GM19397 (cell line): ENCODE data around the gene GPR108.

Experiments used
- ATAC-seq: cut with Tn5 transposase; IDR thresholded peaks from one replicate; pipeline ENCODE4 v1.9.1; 2021; ENCODE audit warnings: mild to moderate bottlenecking, moderate library complexity; ENCODE audit not compliant: unreplicated experiment

Gene GPR108

DNA sequence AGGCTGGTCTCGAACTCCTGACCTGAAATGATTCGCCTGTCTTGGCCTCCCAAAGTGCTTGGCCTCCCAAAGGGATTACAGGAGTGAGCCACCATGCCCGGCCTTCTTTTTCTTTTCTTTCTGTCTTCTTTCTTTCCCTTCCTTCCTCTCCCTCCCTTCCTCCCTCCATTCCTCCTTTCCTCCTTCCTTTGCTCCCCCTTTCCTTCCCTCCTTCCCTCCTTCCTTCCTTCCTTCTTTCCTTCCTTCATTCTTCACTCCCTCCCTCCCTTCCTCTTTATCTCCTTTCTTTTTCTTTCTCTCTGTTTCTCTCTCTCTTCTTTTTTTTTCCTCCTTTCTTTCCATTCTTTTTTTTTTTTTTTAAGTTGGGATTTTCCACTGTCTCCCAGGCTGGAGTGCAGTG, 29.0 kb downstream of the GPR108 start:
- no peak for ATAC-seq

DNA sequence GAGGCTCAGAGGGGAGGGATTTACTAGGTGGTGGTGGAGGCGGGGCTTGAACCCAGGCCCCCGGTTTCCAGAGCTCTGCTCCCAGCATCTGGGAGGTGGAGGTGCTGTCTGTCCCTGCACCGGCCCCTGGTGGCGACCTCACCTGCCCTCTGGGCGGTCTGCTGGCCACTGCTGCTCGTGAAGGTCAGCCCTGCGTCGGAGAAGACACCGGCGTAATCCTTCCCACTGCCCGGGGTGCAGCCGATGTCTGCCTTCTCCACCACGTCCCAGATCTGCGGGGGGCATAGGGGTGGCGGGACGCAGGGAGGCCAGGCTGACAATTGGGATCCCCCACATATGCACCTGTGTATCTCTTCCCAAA, 29.7 kb downstream of the GPR108 start:
- no peak for ATAC-seq

DNA sequence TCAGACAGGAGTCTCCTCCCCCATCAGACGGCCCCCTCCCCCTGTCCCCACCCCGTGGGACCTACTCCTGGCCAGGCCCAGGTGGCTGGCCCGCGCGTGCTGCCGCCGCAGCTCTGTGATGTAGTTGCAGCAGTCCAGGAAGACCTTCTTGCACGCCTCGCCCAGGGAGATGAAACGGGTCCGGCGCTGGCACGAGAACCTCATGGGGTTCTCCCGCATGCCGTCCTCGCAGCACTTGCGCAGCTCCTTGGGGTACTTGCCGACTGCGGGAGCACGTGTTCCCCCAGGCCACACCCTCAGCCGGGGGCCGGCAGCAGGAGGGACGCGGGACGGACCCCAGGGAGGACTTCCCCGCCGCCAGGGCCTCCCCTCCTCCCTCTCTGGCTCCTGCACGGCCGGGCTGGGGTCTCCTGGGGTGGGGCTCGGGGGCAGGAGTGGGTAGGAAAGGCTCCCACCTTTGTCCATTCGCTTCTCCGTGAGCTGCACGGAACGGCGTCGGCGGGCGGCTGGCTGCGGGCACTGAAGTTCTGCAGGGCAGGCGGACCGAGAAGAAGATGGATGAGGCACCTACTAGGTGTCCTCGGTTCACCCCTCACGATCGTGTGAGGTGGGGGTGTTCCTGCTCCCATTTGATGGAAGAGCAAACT, 30.2 kb downstream of the GPR108 start:
- ATAC-seq: no peak

GRCh38 chr19:6706633-6706958, 30.8 kb downstream of the GPR108 start:
- no peak for ATAC-seq

- ATAC-seq: no peak
Measured at GRCh38 chr19:6705931-6706632, 31.3 kb downstream of the GPR108 start.

GRCh38 chr19:6700586-6701316, 36.6 kb downstream of the GPR108 start:
- ATAC-seq: no peak

GRCh38 chr19:6699935-6700334, 37.4 kb downstream of the GPR108 start:
- ATAC-seq: no peak

DNA sequence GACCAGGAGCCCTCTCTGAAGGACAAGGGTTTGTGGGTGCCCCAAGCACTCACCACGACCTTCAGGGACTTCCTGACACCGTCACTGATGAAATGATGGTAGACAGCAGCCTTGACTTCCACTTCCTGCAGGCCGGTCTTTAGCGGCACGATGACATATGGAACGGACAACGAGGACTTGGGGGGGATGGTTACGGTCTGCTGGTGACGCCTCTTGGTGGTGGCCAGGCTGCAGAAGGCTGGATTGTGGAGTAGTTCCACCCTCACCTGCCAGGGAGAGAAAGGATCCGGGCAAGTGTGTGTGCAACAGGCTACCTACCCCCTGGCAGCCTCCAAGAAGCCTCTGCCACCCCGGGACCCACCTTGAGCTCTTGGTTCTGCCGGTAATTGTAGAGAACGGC, 40.1 kb downstream of the GPR108 start:
- no peak for ATAC-seq

GRCh38 chr19:6696239-6696820, 41.0 kb downstream of the GPR108 start:
- ATAC-seq: no peak

DNA sequence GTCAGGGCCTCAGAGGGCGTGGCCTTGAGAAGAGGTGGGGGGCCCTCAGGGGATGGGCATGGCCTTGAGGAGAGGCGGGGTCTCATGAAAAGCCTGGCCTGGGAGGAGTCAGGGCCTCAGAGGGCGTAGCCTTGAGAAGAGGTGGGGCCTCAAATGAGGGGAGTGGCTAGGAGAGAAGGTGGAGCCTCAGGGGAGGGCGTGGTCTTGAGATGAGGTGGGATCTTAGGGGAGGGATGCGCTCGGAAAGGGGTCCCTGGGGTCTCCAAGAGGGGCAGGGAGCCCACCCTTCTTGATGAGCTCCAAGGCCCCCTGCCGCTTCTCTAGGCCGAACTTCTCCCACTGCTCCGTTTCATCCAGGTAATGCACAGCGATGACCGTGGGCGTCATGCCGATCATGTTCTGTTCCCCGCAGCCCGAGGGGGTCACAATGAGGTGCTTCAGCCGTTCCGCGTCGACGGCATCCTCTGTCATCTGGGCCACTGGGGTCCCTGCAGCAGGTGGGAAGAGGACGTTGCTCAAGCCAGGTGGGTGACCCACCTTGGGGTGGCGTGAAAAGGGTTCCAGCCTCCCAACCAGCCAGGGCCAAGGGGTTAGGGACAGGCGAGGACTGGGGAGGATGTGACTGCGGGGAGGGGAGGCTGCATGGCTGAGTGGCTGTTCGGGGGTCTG, 43.1 kb downstream of the GPR108 start:
- ATAC-seq: no peak

- ATAC-seq: no peak
Measured at GRCh38 chr19:6693681-6694080, 43.7 kb downstream of the GPR108 start.

DNA sequence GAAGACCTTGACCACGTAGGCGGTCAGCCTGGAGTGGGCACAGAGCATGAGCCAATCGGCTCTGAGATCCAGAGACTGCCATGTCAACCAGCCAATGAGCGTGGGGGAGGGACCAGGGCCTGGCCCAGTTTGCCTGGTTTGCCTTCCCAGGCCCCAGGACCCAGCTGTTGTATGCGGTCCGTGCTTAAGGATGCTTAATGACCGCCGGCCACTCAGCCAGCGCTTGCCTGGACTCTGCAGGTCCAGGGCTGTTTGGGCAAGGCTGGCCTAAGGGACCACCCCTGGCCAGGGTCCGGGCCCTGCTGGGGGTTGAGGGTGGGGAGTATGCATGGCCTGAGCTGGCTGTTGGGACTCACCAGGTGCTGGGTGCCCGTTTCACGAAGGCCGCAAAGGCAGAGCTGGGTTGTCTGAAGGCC, 44.3 kb downstream of the GPR108 start:
- ATAC-seq: no peak

GRCh38 chr19:6692027-6692426, 45.4 kb downstream of the GPR108 start:
- no peak for ATAC-seq

- ATAC-seq: no peak
Measured at GRCh38 chr19:6691342-6691741, 46.0 kb downstream of the GPR108 start.

DNA sequence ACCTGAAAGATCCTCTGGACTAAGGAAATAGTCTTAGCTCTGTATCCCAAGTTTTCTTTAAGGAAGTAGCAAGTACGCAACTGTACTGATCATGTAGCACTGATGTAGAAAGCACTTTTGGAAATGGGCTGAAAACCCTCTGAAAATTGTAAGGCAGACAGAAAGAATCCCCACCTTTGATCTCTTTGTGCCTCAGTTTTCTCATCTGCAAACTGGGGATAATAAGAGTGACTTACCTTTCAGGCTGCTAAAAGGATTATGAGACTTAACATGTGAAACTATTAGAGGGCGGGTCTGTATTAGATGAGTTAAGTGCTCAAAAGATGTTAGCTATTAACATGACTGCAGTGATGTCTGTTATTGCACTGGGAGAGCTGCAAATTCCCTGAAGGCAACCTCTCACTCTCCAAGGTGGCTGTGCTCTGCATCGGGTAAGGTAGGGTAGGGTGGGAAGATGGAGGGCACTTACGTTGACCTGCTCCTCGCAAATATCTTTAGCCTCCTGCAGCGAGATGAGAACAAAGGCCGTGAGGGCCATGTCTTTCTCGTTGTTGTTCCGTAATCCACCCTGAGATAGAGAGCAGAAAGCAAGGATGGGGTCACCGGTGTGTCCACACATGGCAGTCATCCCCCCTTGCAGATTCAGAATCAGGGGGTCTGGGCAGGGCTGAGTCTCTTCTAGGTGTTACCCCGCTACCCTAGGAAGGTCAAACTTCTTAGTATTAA, 47.1 kb downstream of the GPR108 start:
- ATAC-seq: no peak

- ATAC-seq: no peak
Measured at GRCh38 chr19:6687114-6687513, 50.3 kb downstream of the GPR108 start.

DNA sequence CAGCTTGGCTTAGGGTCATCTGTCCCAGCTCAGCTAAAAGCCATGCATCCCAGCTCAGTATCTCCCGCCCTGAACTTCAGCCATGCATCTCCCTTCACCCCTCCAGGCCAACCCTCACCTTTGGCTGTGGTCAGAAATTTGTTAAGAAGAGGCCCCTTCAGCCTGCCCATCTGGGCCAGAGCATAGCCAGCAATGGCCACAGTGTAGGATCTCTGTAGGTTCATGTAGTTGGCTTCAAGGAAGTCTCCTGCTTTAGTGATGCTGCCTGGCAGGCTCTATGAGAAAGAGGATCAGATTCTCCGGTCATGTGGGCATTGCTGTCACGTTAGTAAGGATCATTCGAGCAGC, 50.8 kb downstream of the GPR108 start:
- no peak for ATAC-seq

DNA sequence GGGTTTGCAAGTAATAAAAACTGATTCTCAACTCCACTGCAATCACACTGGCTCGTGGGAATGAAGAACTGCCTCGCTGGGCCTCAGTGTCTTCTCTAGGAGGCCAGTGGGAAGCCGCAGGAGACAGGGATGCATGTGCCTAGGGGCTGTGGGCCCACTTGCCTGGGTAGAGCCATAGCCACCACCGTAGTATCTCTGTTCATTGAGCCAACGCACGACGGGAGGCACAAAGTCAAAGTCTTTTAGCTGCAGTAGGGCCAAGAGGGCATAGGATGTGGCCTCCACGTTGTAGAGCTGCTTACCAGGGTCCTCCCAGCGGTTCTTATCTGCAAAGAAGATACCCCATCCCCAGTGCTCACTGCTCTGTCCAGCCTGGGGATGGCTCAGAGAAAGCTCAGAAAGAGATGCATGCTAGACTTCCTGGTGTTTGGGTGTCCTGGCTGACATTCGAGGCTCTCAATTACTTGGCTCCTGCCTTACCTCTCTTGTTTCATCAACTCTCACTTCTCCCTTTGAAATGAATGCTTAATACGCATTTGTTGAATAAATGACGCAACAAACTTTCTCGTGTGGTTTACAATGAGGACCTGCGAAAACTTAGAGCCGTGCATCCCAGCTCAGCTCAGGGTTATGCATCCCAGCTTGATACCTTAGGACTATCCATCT, 51.3 kb downstream of the GPR108 start:
- no peak for ATAC-seq

DNA sequence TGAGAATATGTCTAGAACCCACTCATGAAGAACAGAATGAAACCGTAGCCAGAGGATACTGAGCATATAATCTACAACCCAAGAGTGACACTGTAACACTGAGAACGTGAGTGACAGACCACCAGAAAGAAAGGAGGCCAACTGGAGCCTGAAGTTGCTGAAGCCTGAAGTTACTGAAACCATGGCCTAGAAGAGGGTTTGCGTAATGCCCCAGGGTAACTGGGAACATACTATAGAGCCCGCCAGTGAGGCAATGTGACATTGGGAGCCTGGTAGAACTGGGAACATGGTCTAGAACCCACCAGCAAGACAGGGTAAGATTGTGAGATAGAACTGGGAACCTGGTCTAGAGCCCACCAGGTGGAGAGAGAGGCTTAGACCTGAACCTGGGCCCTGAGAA, 51.9 kb downstream of the GPR108 start:
- no peak for ATAC-seq

DNA sequence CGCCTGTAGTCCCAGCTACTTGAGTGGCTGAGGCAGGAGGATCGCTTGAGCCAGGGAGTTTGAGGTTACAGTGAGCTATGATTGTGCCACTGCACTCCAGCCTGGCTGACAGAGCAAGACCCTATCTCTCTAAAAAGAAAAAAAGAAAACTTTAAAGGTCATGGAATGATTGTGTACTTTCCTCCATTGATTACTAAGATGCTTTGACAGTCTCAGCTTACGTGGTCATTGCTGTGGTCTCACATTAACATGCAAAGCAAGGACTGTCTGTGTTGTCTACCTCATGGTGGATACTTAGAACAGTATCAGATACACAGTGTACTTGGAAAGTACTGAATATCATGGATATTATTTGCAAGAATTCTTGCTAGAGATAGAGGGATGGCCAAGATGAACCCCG, 53.4 kb downstream of the GPR108 start:
- no peak for ATAC-seq
